Activated CD8-positive, alpha-beta T cell treated with anti-CD3 and anti-CD28 coated beads for 36 hours (primary cell): ENCODE results near the gene DPP9. TPM values are rescaled to one million over a fixed set of nuclear protein-coding genes. Genes with fewer than 3 reads are reported as not detected.

ENCODE experiments used
- ATAC-seq: fragments of 200-7000 bp; cut with Tn5 transposase; one replicate; pipeline ENCODE4 v1.10.0; 2021; ENCODE audit warnings: mild to moderate bottlenecking, moderate library complexity
- CTCF ChIA-PET: fragments of 350-600 bp; sonication (Branson Sonifier 250); formaldehyde crosslinking; loops from one replicate; lab custom pipeline; 2021; ENCODE audit warnings: antibody characterized with exemption; lab: Charles Lee
- POLR2A ChIA-PET: fragments of 350-600 bp; sonication (Branson Sonifier 250); formaldehyde crosslinking; loops from one replicate; lab custom pipeline; 2021; ENCODE audit warnings: antibody characterized with exemption; lab: Charles Lee
- DNase-seq: peaks from one replicate; pipeline ENCODE4 v3.0.0-alpha.2; 2020
- H3K27ac Mint-ChIP-seq: one replicate; pipeline ENCODE4 v1.8.0; 2021; ENCODE audit warnings: mild to moderate bottlenecking, mixed read lengths
- H3K27me3 Mint-ChIP-seq: one replicate; pipeline ENCODE4 v1.8.0; 2021; ENCODE audit warnings: mixed read lengths
- H3K36me3 Mint-ChIP-seq: one replicate; pipeline ENCODE4 v1.8.0; 2021; ENCODE audit warnings: low read depth, mixed read lengths
- H3K4me1 Mint-ChIP-seq: one replicate; pipeline ENCODE4 v1.8.0; 2021; ENCODE audit warnings: low read depth, mixed read lengths
- H3K4me3 Mint-ChIP-seq: one replicate; pipeline ENCODE4 v1.8.0; 2021; ENCODE audit warnings: mild to moderate bottlenecking, moderate library complexity, mixed read lengths
- H3K9me3 Mint-ChIP-seq: one replicate; pipeline ENCODE4 v1.8.0; 2021; ENCODE audit warnings: mixed read lengths
- intact Hi-C: fragments of 100-400 bp; cut with micrococcal nuclease; formaldehyde crosslinking; loops from one replicate; pipeline ENCODE4 v1.10.0; 2022
- total RNA-seq, 2 experiments: library from RNA; stranded (reverse); gene quantifications; one replicate each; pipeline ENCODE4 v1.2.3, GENCODE V29; 2021
- TF ChIP-seq, protein P1 (sequence below): fragments of 200-600 bp; IDR thresholded peaks from one replicate; pipeline ENCODE4 v1.8.0; 2022; ENCODE audit warnings: antibody characterized with exemption, mild to moderate bottlenecking

The DPP9 gene
- total RNA-seq, 2 experiments from 2014 or later: 60.4 to 64.0 TPM

DNA sequence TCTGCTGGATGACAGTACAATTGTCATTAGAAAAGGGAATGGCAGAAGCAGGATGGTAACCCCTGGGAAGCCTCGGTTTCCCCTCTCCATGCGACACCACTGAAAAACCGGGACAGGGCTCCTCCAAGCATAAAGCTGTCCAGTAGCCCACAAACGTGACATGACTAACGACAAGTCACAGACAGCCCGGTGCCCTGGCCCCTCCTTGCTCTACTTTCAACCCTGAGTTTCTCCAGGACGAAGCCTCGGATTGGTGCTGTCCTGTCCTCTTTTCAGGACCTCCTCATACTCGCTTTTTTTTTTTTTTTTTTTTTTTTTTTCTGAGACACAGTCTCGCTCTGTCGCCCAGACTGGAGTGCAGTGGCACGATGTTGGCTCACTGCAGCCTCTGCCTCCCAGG, 16.3 kb downstream of the DPP9 start:
- CTCF ChIA-PET: no interaction called here
- Mint-ChIP-seq H3K4me3 (no peak overlapping the region), H3K27ac (no peak overlapping the region), H3K9me3 (no peaks in the 10 kb centered on the region), H3K27me3 (no peaks in the 10 kb centered on the region), H3K36me3 (peaks cover 17% of the 10 kb centered on the region), H3K4me1 (peaks cover 10% of the 10 kb centered on the region)
- TF ChIP-seq, protein P1, sequence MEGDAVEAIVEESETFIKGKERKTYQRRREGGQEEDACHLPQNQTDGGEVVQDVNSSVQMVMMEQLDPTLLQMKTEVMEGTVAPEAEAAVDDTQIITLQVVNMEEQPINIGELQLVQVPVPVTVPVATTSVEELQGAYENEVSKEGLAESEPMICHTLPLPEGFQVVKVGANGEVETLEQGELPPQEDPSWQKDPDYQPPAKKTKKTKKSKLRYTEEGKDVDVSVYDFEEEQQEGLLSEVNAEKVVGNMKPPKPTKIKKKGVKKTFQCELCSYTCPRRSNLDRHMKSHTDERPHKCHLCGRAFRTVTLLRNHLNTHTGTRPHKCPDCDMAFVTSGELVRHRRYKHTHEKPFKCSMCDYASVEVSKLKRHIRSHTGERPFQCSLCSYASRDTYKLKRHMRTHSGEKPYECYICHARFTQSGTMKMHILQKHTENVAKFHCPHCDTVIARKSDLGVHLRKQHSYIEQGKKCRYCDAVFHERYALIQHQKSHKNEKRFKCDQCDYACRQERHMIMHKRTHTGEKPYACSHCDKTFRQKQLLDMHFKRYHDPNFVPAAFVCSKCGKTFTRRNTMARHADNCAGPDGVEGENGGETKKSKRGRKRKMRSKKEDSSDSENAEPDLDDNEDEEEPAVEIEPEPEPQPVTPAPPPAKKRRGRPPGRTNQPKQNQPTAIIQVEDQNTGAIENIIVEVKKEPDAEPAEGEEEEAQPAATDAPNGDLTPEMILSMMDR: no peak
- POLR2A ChIA-PET: no interaction called here
- no peak for DNase-seq
- ATAC-seq: no peak
- intact Hi-C loops: no loop called here

DNA sequence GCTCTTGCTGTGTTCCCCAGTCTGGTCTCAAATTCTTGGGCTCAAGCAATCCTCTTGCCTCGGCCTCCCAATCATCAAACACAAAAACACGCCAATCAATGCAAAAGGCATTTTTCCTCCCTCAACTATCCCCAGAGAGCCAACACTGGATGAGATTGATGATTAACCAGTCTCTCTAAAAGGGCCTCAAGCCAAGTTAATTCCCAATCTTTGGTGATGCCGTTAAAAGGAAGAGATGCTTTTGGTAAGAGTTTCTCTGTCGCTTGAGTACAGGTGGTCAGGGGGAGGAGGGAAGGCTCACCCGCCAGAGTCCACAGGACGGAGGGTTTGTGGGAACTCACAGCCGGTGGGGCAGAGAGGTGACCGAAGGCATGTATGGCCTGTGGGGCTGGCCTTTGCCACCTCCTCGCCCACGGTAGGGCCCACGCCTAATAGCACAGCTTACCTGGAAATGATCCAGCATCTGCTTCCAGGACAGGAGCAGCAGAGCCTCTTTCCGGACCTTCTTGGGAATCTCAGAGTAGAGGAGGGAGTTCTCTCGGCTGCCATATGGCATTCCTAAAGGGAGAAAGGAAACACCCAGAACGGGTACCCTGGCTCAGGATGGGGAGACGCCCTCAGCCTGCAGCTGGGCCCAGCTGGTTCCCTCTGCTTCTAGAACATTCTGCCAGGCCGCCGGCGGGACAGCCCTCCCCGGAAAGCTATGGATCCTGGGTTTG, 18.1 kb downstream of the DPP9 start:
- intact Hi-C loops: no loop called here
- TF ChIP-seq, protein P1: no peak
- Mint-ChIP-seq H3K4me3 (no peak overlapping the region), H3K4me1 (peaks cover 10% of the 10 kb centered on the region), H3K27ac (no peak overlapping the region), H3K9me3 (no peaks in the 10 kb centered on the region), H3K27me3 (no peaks in the 10 kb centered on the region), H3K36me3 (peaks cover 22% of the 10 kb centered on the region)
- ChIA-PET POLR2A (no interaction called here), CTCF (no interaction called here)
- DNase-seq: no peak
- no peak for ATAC-seq

GRCh38 chr19:4704317-4704673, 19.3 kb downstream of the DPP9 start:
- CTCF ChIA-PET: no interaction called here
- peaks cover 5% of the 10 kb centered on the region for H3K4me1 Mint-ChIP-seq

DNA sequence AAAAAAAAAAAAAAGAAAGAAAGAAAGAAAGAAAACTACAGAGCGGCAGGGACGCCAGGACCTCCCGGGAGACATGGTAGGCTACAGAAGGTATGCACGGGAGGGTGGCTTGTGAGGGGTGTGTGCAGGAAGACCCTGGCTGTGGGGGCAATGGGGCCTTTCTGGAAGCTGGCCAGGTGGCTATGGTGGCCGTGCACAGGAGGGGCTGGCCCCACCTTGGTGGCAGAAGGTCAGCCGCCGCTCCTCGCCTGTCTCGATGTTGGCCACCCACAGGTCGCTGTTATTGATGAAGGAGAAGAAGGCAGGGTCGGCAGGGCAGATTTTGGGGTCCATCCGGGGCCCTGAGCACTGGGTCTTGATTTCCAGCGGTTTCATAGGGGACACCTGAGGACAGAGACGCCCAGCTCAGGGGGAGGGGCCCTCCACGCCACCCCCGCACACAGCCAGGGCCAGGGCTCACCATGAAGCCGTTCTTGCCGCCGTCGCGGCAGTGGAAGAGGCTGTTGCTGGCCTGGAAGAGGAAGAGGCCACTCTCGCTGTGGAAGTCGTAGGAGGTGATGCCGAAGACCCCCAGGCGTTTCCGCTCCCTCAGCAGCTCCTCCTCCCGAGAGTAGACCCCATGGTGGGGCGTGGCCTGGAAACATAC, 19.8 kb downstream of the DPP9 start:
- no peak for DNase-seq
- no peak overlapping the region for H3K27ac Mint-ChIP-seq
- POLR2A ChIA-PET: no interaction called here
- peaks cover 21% of the 10 kb centered on the region for H3K36me3 Mint-ChIP-seq
- no peak overlapping the region for H3K4me3 Mint-ChIP-seq
- TF ChIP-seq, protein P1: no peak
- CTCF ChIA-PET: no interaction called here
- peaks cover 2% of the 10 kb centered on the region for H3K4me1 Mint-ChIP-seq
- H3K27me3 Mint-ChIP-seq: no peaks in the 10 kb centered on the region
- intact Hi-C loops: no loop called here
- H3K9me3 Mint-ChIP-seq: no peaks in the 10 kb centered on the region
- no peak for ATAC-seq

More at GRCh38 chr19:4704317-4704673, 19.3 kb downstream of the DPP9 start:
- H3K4me3 Mint-ChIP-seq: no peak overlapping the region
- H3K27me3 Mint-ChIP-seq: no peaks in the 10 kb centered on the region
- intact Hi-C loops: no loop called here
- POLR2A ChIA-PET: no interaction called here
- TF ChIP-seq, protein P1: no peak
- no peak overlapping the region for H3K27ac Mint-ChIP-seq
- peaks cover 21% of the 10 kb centered on the region for H3K36me3 Mint-ChIP-seq
- DNase-seq (no peak), ATAC-seq (no peak)
- no peaks in the 10 kb centered on the region for H3K9me3 Mint-ChIP-seq

GRCh38 chr19:4702764-4703163, 20.9 kb downstream of the DPP9 start:
- Mint-ChIP-seq H3K9me3 (no peaks in the 10 kb centered on the region), H3K27me3 (no peaks in the 10 kb centered on the region), H3K4me3 (no peak overlapping the region), H3K36me3 (peaks cover 24% of the 10 kb centered on the region), H3K27ac (no peak overlapping the region), H3K4me1 (no peaks in the 10 kb centered on the region)
- POLR2A ChIA-PET: no interaction called here
- intact Hi-C loops: no loop called here
- TF ChIP-seq, protein P1: no peak
- CTCF ChIA-PET: no interaction called here
- no peak for ATAC-seq
- no peak for DNase-seq
